ENCODE data around the gene PIK3CB.
"Not testable (repeated sequence)": the region's sequence is repeated elsewhere in the genome, so short reads cannot be mapped to it uniquely, and the experiment has no call there.

The PIK3CB gene

DNA sequence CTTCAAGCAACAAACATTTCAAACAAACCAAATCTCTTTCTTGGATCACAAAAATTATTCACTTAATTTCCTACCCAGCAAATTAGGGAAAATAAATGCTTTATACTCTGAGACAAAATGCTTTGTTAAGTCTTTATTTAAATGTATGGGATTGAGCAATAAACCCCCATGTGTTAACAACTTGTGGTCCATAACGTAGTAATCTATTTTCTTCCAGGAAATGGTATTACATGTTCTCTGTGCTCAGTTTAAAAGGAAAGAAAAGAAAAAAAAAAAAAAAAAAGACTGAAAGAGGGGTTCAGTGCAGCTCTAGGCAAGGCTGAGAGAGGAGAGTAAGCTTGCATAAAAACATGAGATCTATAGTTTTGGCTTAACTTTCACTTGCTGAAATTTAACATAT is 102.3 kb downstream of the PIK3CB start:
- DNase-seq: no peak

GRCh38 chr3:138726946-138727730 is 107.6 kb downstream of the PIK3CB start:
- DNase-seq: peak; percentile 8

DNA sequence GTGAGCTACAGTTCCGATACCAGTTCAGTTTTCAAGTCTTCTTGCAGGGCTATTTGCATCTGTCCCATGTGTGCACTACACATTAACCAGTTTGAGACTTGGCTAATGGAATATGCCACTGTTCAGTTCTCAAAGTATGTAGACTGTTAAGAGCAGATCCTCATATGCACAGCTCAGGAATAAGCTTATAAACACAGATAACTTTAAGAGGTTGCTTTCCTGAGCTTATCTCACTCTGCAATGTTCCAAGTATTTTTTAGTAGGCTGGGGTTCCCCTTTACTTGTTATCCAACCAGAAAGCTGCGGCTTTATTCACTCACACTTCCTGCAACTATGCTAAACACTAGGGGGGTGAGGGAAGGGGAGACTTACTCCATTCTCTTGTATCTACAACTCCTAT is 108.7 kb downstream of the PIK3CB start:
- DNase-seq: not testable (repeated sequence)

GRCh38 chr3:138725116-138725515 is 109.6 kb downstream of the PIK3CB start:
- DNase-seq: no peak

- DNase-seq: no peak
Observed at GRCh38 chr3:138724443-138724842, 110.3 kb downstream of the PIK3CB start.

DNA sequence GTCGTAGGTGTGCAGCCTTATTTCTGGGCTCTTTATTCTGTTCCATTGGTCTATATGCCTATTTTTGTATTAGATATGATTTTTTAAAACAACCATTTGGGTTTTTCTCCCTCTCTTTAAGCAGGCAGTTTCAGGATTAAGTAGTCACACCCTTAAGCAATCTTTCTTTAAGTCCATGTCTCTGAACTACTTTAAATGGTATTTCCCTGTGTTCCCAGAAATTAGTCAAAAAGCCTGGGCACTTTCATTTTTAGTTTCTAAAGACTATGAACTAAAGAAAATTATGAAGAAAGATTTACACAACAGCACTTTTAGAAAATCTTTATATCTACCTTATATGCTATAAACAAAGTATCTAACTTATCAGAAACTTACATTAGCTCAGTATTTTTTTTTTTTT is 115.9 kb downstream of the PIK3CB start:
- no peak for DNase-seq

DNA sequence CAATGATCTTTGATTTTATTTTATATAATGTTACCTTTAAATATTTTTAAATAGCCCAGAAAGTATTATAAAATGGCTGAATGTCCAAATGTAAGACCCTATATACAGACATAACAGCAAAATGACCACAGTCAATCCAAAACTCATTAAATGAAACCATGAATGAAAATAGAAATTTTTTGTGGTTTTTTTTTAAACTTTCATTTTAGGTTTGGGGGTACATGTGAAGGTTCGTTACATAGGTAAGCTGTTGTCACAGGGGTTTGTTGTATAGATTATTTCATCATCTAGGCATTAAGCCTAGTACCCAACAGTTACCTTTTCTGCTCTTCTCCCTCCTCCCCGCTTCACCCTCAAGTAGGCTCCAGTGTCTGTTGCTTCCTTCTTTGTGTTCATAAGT is 117.4 kb downstream of the PIK3CB start:
- DNase-seq: no peak

- DNase-seq: no peak
Observed at GRCh38 chr3:138712086-138712485, 122.6 kb downstream of the PIK3CB start.

DNA sequence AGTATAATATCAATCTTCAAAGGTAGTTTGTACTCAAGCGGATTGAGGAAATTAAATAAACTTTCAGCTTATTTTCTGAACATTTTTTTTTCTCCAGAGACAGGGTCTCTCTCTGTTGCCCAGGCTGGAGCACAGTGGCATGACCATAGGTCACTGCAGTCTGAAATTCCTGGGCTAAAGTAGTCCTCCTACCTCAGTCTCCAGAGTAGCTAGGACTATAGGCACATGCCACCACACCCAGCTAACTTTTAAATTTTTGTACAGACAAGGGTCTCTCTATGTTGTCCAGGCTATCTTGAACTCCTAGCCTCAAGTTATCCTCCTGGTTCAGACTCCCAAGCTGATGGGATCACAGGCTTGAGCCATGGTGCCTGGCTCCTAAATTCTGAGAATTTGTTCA is 129.1 kb downstream of the PIK3CB start:
- DNase-seq: no peak

- DNase-seq: peak; percentile 4
Observed at GRCh38 chr3:138696666-138697370, 137.9 kb downstream of the PIK3CB start.

DNA sequence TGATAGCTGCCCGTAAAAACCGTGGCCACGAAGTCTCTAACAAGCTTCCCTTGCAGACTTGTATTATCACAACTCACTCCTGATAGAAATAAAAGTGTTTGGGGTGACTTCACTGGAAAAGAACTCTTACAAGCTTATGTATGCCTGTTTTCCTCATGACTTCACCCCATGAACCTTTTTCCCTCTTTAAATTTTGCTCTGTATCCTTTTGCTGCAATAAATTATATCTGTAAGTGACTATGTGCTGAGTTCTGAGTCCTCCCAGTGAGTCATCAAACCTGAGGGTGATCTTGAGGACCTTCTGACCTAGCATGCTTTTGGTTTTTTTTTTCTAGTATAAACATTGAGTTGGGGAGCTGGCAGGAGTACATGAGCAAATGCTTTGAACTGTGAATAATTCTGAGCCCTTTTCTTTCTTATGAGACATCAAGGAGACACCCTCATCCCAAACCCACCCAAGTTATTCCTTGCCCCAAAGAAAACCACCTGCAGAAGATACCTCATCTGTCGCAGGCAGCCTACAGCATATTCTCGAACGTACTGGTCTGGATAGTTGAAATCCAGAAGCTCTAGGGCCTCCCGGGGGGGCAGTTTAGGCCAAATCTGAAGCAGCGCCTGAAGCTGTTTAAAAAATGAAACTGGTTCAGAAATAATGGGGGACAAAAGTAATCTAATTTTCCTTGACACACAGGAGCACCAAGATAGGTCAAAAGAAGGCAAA is 140.3 kb downstream of the PIK3CB start:
- peak; percentile 99 for DNase-seq

- DNase-seq: no peak
Observed at GRCh38 chr3:138692152-138692551, 142.6 kb downstream of the PIK3CB start.

GRCh38 chr3:138691351-138691750 is 143.4 kb downstream of the PIK3CB start:
- DNase-seq: no peak

DNA sequence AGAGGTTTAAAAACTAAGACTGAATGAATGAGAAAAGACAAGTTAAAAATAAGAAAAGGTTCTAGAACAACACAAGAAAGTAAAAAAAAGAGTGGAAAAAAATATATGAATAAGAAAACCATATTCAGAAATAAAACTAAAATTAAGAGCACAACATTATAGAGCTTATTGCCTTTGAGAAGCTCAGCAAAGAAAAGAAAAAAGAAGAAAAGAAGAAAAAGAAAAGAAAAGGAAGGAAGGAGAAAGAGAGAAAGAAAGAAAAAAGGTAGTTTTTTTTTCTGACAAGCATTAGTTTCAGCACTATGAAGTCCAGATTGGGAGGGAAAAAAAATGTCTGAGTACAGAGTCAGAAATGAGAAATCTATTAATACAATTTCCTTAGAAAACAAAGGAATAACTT is 144.7 kb downstream of the PIK3CB start:
- no peak for DNase-seq

DNA sequence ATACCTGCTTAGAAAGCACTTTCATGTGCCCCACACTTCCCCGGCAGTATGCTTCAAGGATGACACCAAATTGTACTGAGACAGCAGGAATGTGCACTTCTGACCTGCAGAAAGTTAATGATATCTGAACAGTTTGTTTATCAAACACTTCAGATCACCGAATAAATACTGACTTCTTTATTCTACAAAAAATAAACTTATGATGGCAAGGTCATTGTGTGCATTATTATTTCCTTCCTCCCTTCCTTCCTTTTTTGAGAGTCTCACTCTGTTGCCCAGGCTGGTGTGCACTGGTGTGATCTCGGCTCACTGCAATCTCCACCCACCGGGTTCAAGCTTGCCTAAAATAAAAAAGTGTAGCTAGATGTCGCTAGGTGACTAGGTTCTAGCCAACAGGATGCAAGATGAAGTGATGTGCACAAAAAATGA is 145.8 kb downstream of the PIK3CB start:
- no peak for DNase-seq

GRCh38 chr3:138687236-138687635 is 147.5 kb downstream of the PIK3CB start:
- DNase-seq: peak; percentile 57

- DNase-seq: peak; percentile 69
Observed at GRCh38 chr3:138686771-138687221, 147.9 kb downstream of the PIK3CB start.

DNA sequence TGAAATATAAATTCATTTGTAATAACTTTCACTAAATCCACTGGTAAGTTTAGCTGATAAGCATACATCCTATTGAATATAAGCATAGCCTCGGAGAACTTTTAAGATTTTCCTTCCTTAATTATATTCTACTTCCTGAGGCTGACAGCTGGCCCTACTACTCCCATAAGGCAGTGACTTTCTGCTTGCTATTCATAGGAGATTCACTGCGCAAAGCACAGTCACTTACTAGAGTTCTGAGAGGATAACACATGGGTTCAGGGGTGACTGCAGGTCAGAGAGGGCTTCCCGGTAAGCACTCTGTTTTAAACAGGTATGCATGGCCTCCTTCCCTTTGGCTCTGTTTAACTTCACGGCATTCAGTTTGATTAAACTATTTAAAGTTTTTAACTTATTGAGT is 150.3 kb downstream of the PIK3CB start:
- DNase-seq: no peak

DNA sequence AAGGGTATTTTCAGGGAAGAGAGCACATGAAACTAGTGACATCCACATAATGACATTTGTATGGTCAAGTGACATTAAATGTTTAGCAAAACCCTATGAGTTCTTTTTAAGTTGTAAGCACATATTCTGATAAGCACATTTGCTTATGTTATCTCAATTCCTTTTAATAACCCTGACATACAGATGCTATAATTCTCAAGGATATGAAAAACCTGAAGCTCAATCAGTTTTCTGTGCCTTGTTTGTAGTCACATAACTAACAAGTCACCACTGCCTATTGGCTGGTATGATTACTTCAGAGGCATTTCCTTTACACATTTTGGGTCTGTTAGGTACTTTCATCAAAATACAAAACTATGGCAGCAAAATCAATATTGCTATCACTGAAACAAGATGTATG is 152.1 kb downstream of the PIK3CB start:
- no peak for DNase-seq

DNA sequence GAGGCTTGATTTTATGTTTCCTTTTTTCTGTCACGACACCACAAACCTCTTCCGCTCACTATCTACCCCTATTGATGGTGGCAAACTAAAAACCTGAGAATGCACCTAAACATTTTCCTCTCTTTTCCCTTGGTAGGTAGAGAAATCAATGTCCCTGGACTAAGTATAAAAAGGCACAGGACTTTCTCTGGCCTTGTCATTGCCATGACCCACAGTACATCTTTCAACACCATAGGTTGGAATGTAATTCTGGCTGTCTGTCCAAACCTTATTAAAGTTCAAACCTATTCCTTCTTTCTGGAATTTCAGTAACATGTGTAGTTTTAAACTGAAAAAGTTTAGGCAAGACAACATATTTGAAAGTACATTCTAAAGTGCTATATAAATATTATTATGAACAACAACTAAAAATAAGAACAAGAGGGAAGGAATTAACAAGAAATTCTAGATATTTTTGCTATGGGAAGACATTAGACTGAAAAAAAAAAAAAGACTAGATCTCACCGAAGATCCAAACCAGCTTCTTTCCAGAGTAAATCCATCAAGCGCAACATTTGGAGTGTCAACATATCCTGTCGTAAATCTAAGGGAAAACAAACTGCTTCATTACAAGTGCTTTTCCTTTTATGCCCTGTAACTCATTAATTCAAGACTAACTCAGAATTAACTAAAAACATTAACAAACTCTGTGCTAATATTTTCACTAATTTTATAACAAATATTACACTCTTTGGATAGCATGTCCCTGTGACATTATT is 153.1 kb downstream of the PIK3CB start:
- DNase-seq: no peak

- not testable (repeated sequence) for DNase-seq
Observed at GRCh38 chr3:138680974-138681373, 153.8 kb downstream of the PIK3CB start.

GRCh38 chr3:138678874-138679392 is 155.8 kb downstream of the PIK3CB start:
- no peak for DNase-seq

- DNase-seq: no peak
Observed at GRCh38 chr3:138678086-138678485, 156.6 kb downstream of the PIK3CB start.

All from EL (cell line).